ENCODE data around the gene ITIH1.

ITIH1 gene

GRCh38 chr3:52816199-52816598, 38.8 kb downstream of the ITIH1 start:
- DNase-seq (ENCODE audit: low read depth, low spot score): no peak

- DNase-seq (ENCODE audit: low read depth, low spot score): no peak
These were observed 39.3 kb downstream of the ITIH1 start for GRCh38 chr3:52816654-52817053.

- no peak for DNase-seq (ENCODE audit: low read depth, low spot score)
These were observed 39.8 kb downstream of the ITIH1 start for GRCh38 chr3:52817221-52817620.

GRCh38 chr3:52817860-52818259, 40.5 kb downstream of the ITIH1 start:
- no peak for DNase-seq (ENCODE audit: low read depth, low spot score)

GRCh38 chr3:52819936-52820335, 42.5 kb downstream of the ITIH1 start:
- DNase-seq (ENCODE audit: low read depth, low spot score): no peak

- DNase-seq (ENCODE audit: low read depth, low spot score): no peak
These were observed 43.3 kb downstream of the ITIH1 start for GRCh38 chr3:52820736-52821135.

- no peak for DNase-seq (ENCODE audit: low read depth, low spot score)
These were observed 45.0 kb downstream of the ITIH1 start for GRCh38 chr3:52822363-52822762.

GRCh38 chr3:52824037-52824436, 46.6 kb downstream of the ITIH1 start:
- DNase-seq (ENCODE audit: low read depth, low spot score): no peak

GRCh38 chr3:52827441-52827840, 50.0 kb downstream of the ITIH1 start:
- no peak for DNase-seq (ENCODE audit: low read depth, low spot score)

- no peak for DNase-seq (ENCODE audit: low read depth, low spot score)
These were observed 50.5 kb downstream of the ITIH1 start for GRCh38 chr3:52827866-52828376.

- no peak for DNase-seq (ENCODE audit: low read depth, low spot score)
These were observed 52.1 kb downstream of the ITIH1 start for GRCh38 chr3:52829482-52829881.

GRCh38 chr3:52829906-52830463, 52.6 kb downstream of the ITIH1 start:
- no peak for DNase-seq (ENCODE audit: low read depth, low spot score)

- no peak for DNase-seq (ENCODE audit: low read depth, low spot score)
These were observed 53.3 kb downstream of the ITIH1 start, which contains the start of gene ITIH4 for GRCh38 chr3:52830535-52831258. Gene ITIH4, minus strand, starts transcription at chr3:52830672. Its CDS starts 30 bp downstream, at chr3:52830642.

- DNase-seq (ENCODE audit: low read depth, low spot score): peak; percentile 70
These were observed 54.3 kb downstream of the ITIH1 start for GRCh38 chr3:52831500-52832301.

GRCh38 chr3:52833202-52833601, 55.8 kb downstream of the ITIH1 start:
- no peak for DNase-seq (ENCODE audit: low read depth, low spot score)

GRCh38 chr3:52834871-52835501, 57.6 kb downstream of the ITIH1 start, which contains the start of gene MUSTN1:
Gene MUSTN1, minus strand, starts transcription at chr3:52835019. Its CDS starts 71 bp downstream, at chr3:52834948.
- DNase-seq (ENCODE audit: low read depth, low spot score): peak; percentile 65

- DNase-seq (ENCODE audit: low read depth, low spot score): no peak
These were observed 58.5 kb downstream of the ITIH1 start for GRCh38 chr3:52835766-52836470.

- DNase-seq (ENCODE audit: low read depth, low spot score): no peak
These were observed 59.1 kb downstream of the ITIH1 start for GRCh38 chr3:52836471-52836845.

GRCh38 chr3:52836986-52837385, 59.6 kb downstream of the ITIH1 start:
- DNase-seq (ENCODE audit: low read depth, low spot score): no peak

GRCh38 chr3:52838561-52839267, 61.3 kb downstream of the ITIH1 start:
- no peak for DNase-seq (ENCODE audit: low read depth, low spot score)

- DNase-seq (ENCODE audit: low read depth, low spot score): no peak
These were observed 61.8 kb downstream of the ITIH1 start for GRCh38 chr3:52839268-52839575.

Measured in brain pericyte (primary cell).